Loucy (cell line): ENCODE measurements around the gene ERG28.

Source experiments
- H2AFZ ChIP-seq: fragments of 200-600 bp; sonication (generic); 2 replicates; pipeline ENCODE4 v1.6.0; 2016; ENCODE audit warnings: antibody characterized with exemption, mild to moderate bottlenecking, low read length, moderate library complexity
- H3F3A ChIP-seq: fragments of 200-600 bp; 2 replicates; pipeline ENCODE4 v1.6.0; 2016; ENCODE audit warnings: antibody characterized with exemption, low read depth, mild to moderate bottlenecking
- H3K27me3 ChIP-seq: fragments of 200-600 bp; sonication (generic); 2 replicates; pipeline ENCODE4 v1.6.1; 2014; ENCODE audit warnings: low read length, mild to moderate bottlenecking; ENCODE audit not compliant: insufficient read depth, poor library complexity, severe bottlenecking
- H3K36me3 ChIP-seq: fragments of 200-600 bp; sonication (generic); 2 replicates; pipeline ENCODE4 v1.6.1; 2016; ENCODE audit warnings: low read length; ENCODE audit not compliant: insufficient read depth
- H3K4me1 ChIP-seq: fragments of 200-600 bp; sonication (generic); 2 replicates; pipeline ENCODE4 v1.5.1; 2014; ENCODE audit warnings: low read length, mild to moderate bottlenecking; ENCODE audit not compliant: insufficient read depth, poor library complexity, severe bottlenecking
- H3K4me2 ChIP-seq: fragments of 200-600 bp; sonication (generic); 2 replicates; pipeline ENCODE4 v1.6.0; 2014; ENCODE audit warnings: antibody characterized with exemption, low read length, low read depth, mild to moderate bottlenecking; ENCODE audit not compliant: poor library complexity, severe bottlenecking
- H3K4me3 ChIP-seq: fragments of 200-600 bp; sonication (generic); 2 replicates; pipeline ENCODE4 v1.5.1; 2014; ENCODE audit warnings: low read length, mild to moderate bottlenecking, mixed read lengths; ENCODE audit not compliant: poor library complexity, severe bottlenecking
- H3K79me2 ChIP-seq: fragments of 200-600 bp; sonication (generic); 2 replicates; pipeline ENCODE4 v1.6.1; 2014; ENCODE audit warnings: low read length; ENCODE audit not compliant: insufficient read depth
- H3K9ac ChIP-seq: fragments of 200-600 bp; sonication (generic); 2 replicates; pipeline ENCODE4 v1.6.0; 2014; ENCODE audit warnings: mild to moderate bottlenecking, low read depth, low read length, moderate library complexity; ENCODE audit not compliant: poor library complexity, severe bottlenecking
- H3K9me2 ChIP-seq: fragments of 200-600 bp; sonication (generic); replicated peaks from 2 replicates; pipeline ENCODE4 v1.6.1; 2016; ENCODE audit warnings: low read depth, low read length, mixed read lengths
- H3K9me3 ChIP-seq: fragments of 200-600 bp; sonication (generic); 2 replicates; pipeline ENCODE4 v1.6.1; 2014; ENCODE audit warnings: mild to moderate bottlenecking, antibody characterized with exemption, low read length, low read depth; ENCODE audit not compliant: insufficient read depth
- H4K20me1 ChIP-seq: fragments of 200-600 bp; sonication (generic); 2 replicates; pipeline ENCODE4 v1.6.0; 2014; ENCODE audit warnings: antibody characterized with exemption, low read length, mild to moderate bottlenecking; ENCODE audit not compliant: insufficient read depth, poor library complexity, severe bottlenecking
- EZH2phosphoT487 ChIP-seq: fragments of 200-600 bp; IDR thresholded peaks from 2 replicates; pipeline ENCODE4 v1.6.1; 2018; ENCODE audit warnings: antibody characterized with exemption, mild to moderate bottlenecking, moderate library complexity, borderline replicate concordance
- TF ChIP-seq, protein P1 (sequence below): fragments of 200-600 bp; sonication (generic); conservative IDR thresholded peaks from 2 replicates; pipeline ENCODE4 v1.5.1; 2014; ENCODE audit warnings: mild to moderate bottlenecking, antibody characterized with exemption, low read length

ERG28 gene

DNA sequence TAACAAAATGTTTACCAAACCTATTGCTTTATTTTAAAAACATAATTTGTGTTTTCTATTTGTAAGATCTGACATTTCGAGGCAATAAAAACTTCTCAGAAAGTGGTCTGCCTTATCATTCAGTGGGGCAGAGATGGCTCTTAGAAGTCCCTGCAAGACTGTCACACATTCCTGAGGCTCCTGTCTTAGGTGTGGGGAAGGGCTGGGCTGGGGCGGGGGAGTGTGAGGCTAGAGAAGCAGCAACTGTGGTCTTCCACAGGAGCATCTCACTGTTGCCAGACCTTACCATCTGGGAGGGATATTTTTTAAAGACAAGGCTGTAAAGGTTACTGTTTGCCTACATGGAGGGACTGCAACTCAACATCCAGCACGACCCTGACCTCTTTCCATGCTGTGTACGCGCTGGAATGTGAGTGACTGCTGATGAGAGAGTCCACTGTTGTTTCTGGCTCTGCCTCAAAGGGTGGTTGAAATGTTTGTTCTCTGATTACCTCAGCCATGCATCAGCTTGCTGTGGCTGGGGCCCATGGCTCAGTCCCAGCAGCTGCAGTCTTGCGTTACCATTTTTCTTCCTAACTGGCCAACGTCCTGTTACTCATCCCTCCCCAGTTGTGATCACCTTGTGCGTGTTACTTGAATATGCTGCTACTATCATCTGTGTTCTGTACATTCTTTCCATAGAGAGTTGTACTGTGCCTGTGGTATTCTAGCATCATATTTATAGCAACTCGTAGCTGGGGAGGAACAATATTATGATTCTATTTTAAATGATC, 12.4 kb downstream of the ERG28 start:
- TF ChIP-seq, protein P1, sequence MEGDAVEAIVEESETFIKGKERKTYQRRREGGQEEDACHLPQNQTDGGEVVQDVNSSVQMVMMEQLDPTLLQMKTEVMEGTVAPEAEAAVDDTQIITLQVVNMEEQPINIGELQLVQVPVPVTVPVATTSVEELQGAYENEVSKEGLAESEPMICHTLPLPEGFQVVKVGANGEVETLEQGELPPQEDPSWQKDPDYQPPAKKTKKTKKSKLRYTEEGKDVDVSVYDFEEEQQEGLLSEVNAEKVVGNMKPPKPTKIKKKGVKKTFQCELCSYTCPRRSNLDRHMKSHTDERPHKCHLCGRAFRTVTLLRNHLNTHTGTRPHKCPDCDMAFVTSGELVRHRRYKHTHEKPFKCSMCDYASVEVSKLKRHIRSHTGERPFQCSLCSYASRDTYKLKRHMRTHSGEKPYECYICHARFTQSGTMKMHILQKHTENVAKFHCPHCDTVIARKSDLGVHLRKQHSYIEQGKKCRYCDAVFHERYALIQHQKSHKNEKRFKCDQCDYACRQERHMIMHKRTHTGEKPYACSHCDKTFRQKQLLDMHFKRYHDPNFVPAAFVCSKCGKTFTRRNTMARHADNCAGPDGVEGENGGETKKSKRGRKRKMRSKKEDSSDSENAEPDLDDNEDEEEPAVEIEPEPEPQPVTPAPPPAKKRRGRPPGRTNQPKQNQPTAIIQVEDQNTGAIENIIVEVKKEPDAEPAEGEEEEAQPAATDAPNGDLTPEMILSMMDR: no peak
- no peak for TF ChIP-seq EZH2phosphoT487
- H3K36me3 ChIP-seq: peaks cover 37% of the 10 kb centered on the region; the same call in 1 of the 2 replicates
- H3K9me2 ChIP-seq: no peaks in the 10 kb centered on the region
- no peaks in the 10 kb centered on the region for H3K27me3 ChIP-seq
- no peak overlapping the region for H2AFZ ChIP-seq
- no peak overlapping the region for H3K4me3 ChIP-seq
- H3K79me2 ChIP-seq: no peaks in the 10 kb centered on the region
- no peak overlapping the region for H3K4me2 ChIP-seq
- no peaks in the 10 kb centered on the region for H3F3A ChIP-seq
- H3K9me3 ChIP-seq: no peaks in the 10 kb centered on the region
- no peaks in the 10 kb centered on the region for H4K20me1 ChIP-seq
- H3K9ac ChIP-seq: no peak overlapping the region
- H3K4me1 ChIP-seq: no peaks in the 10 kb centered on the region

DNA sequence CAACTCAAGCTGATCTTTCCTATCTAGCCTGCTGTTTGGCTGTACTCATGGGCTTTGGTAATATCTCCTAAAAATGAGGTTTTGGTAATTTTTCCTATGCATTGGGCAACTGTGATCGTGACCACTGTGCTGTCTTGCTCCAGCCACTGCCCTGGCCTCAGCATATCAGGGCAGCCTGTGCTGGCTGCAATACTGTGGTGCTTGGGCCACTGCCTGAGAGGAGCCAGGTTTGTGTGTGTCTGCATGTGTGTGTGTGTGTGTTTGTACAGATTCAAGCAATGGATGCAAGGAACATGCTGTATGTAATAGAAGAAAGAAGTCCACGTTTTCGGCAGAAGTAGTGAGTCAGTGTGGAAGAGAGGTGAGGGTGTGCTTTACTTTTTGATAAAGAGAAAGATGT, 13.0 kb downstream of the ERG28 start:
- Histone ChIP-seq H3K4me3 (no peak overlapping the region), H3K79me2 (no peaks in the 10 kb centered on the region), H3K9me3 (no peaks in the 10 kb centered on the region), H3K9me2 (no peaks in the 10 kb centered on the region), H4K20me1 (no peaks in the 10 kb centered on the region), H3K4me1 (no peaks in the 10 kb centered on the region), H2AFZ (no peak overlapping the region), H3K9ac (no peak overlapping the region), H3F3A (no peaks in the 10 kb centered on the region), H3K36me3 (peaks cover 37% of the 10 kb centered on the region; the same call in 1 of the 2 replicates), H3K4me2 (no peak overlapping the region), H3K27me3 (no peaks in the 10 kb centered on the region)
- TF ChIP-seq EZH2phosphoT487: no peak
- TF ChIP-seq, protein P1: no peak

DNA sequence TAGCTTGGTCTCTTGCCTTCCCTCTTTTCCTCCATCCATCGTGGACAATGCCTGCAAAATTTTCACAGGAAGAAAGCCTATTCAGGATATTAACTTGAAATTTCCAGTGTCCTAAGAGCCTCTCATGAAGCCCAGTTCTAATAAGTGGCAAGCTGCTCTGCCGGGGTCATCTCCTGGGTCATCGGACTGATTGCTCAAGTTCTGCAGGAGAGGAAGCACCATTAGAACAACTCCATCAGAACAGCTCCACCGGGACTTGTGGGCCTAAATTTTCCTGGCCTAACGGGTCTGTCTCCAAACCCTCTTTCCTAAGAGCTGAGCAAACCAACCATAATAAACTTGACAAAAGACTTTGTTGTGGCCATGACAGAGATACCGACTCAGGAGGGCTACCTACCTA, 13.9 kb downstream of the ERG28 start:
- no peaks in the 10 kb centered on the region for H3K4me1 ChIP-seq
- H3K4me2 ChIP-seq: no peak overlapping the region
- no peaks in the 10 kb centered on the region for H3K9me2 ChIP-seq
- H4K20me1 ChIP-seq: no peaks in the 10 kb centered on the region
- no peak overlapping the region for H3K9ac ChIP-seq
- H3K4me3 ChIP-seq: no peak overlapping the region
- no peak overlapping the region for H2AFZ ChIP-seq
- no peaks in the 10 kb centered on the region for H3K9me3 ChIP-seq
- H3K27me3 ChIP-seq: no peaks in the 10 kb centered on the region
- TF ChIP-seq, protein P1: no peak
- TF ChIP-seq EZH2phosphoT487: no peak
- no peaks in the 10 kb centered on the region for H3F3A ChIP-seq
- H3K79me2 ChIP-seq: no peaks in the 10 kb centered on the region
- peaks cover 32% of the 10 kb centered on the region; the same call in 1 of the 2 replicates for H3K36me3 ChIP-seq
